Measurements from ENCODE around the gene PDS5A.
"Not testable (repeated sequence)": the region's sequence is repeated elsewhere in the genome, so short reads cannot be mapped to it uniquely, and the experiment has no call there.

PDS5A gene

GRCh38 chr4:39970671-39971640 is 6.8 kb downstream of the PDS5A start:
- DNase-seq (ENCODE audit: low read depth), result peak; percentile 72

- no peak for DNase-seq (ENCODE audit: low read depth)
Measured at GRCh38 chr4:39963656-39964055, 14.1 kb downstream of the PDS5A start.

GRCh38 chr4:39961311-39961877 is 16.3 kb downstream of the PDS5A start:
- no peak for DNase-seq (ENCODE audit: low read depth)

- no peak for DNase-seq (ENCODE audit: low read depth)
Measured at GRCh38 chr4:39950861-39951481, 26.7 kb downstream of the PDS5A start.

- no peak for DNase-seq (ENCODE audit: low read depth)
Measured at GRCh38 chr4:39947963-39948362, 29.7 kb downstream of the PDS5A start.

GRCh38 chr4:39947417-39947816 is 30.3 kb downstream of the PDS5A start:
- DNase-seq (ENCODE audit: low read depth), result no peak

- not testable (repeated sequence) for DNase-seq (ENCODE audit: low read depth)
Measured at GRCh38 chr4:39944245-39944644, 33.5 kb downstream of the PDS5A start.

- no peak for DNase-seq (ENCODE audit: low read depth)
Measured at GRCh38 chr4:39942507-39942906, 35.2 kb downstream of the PDS5A start.

GRCh38 chr4:39941682-39942217 is 36.0 kb downstream of the PDS5A start:
- DNase-seq (ENCODE audit: low read depth), result no peak

GRCh38 chr4:39937683-39938268 is 39.9 kb downstream of the PDS5A start:
- no peak for DNase-seq (ENCODE audit: low read depth)

GRCh38 chr4:39936565-39937418 is 40.9 kb downstream of the PDS5A start:
- DNase-seq (ENCODE audit: low read depth), result peak; percentile 68

- DNase-seq (ENCODE audit: low read depth), result peak; percentile 76
Measured at GRCh38 chr4:39933671-39934590, 43.8 kb downstream of the PDS5A start.

GRCh38 chr4:39932776-39933402 is 44.8 kb downstream of the PDS5A start:
- no peak for DNase-seq (ENCODE audit: low read depth)

- no peak for DNase-seq (ENCODE audit: low read depth)
Measured at GRCh38 chr4:39931441-39931901, 46.2 kb downstream of the PDS5A start.

- DNase-seq (ENCODE audit: low read depth), result no peak
Measured at GRCh38 chr4:39928538-39928937, 49.2 kb downstream of the PDS5A start.

- no peak for DNase-seq (ENCODE audit: low read depth)
Measured at GRCh38 chr4:39924014-39924413, 53.7 kb downstream of the PDS5A start.

GRCh38 chr4:39922399-39922798 is 55.3 kb downstream of the PDS5A start:
- DNase-seq (ENCODE audit: low read depth), result no peak

- DNase-seq (ENCODE audit: low read depth), result no peak
Measured at GRCh38 chr4:39913471-39913870, 64.2 kb downstream of the PDS5A start.

- DNase-seq (ENCODE audit: low read depth), result no peak
Measured at GRCh38 chr4:39910064-39910463, 67.6 kb downstream of the PDS5A start.

GRCh38 chr4:39908284-39908683 is 69.4 kb downstream of the PDS5A start:
- DNase-seq (ENCODE audit: low read depth), result no peak

Data from amniotic epithelial cell (primary cell).